GM21717 (cell line): ENCODE results near the gene ZNFX1.

Experiments used
- ATAC-seq: cut with Tn5 transposase; IDR thresholded peaks from one replicate; pipeline ENCODE4 v1.9.1; 2021; ENCODE audit warnings: mild to moderate bottlenecking, moderate library complexity; ENCODE audit not compliant: unreplicated experiment

The ZNFX1 gene

GRCh38 chr20:49293122-49293521, 15.3 kb upstream of the ZNFX1 start:
- ATAC-seq: no peak

GRCh38 chr20:49292010-49292409, 14.2 kb upstream of the ZNFX1 start:
- no peak for ATAC-seq

- ATAC-seq: no peak
Measured at GRCh38 chr20:49291200-49291599, 13.3 kb upstream of the ZNFX1 start.

GRCh38 chr20:49290608-49291191, 12.8 kb upstream of the ZNFX1 start:
- ATAC-seq: no peak

GRCh38 chr20:49288784-49289696, 11.2 kb upstream of the ZNFX1 start:
- no peak for ATAC-seq

GRCh38 chr20:49288250-49288751, 10.4 kb upstream of the ZNFX1 start:
- ATAC-seq: no peak

GRCh38 chr20:49287555-49288249, 9.8 kb upstream of the ZNFX1 start:
- no peak for ATAC-seq

- no peak for ATAC-seq
Measured at GRCh38 chr20:49286689-49287551, 9.1 kb upstream of the ZNFX1 start.

GRCh38 chr20:49285813-49286494, 8.1 kb upstream of the ZNFX1 start:
- ATAC-seq: no peak

- no peak for ATAC-seq
Measured at GRCh38 chr20:49285233-49285668, 7.4 kb upstream of the ZNFX1 start.

GRCh38 chr20:49284818-49285217, 7.0 kb upstream of the ZNFX1 start:
- ATAC-seq: no peak

- ATAC-seq: no peak
Measured at GRCh38 chr20:49283703-49284625, 6.1 kb upstream of the ZNFX1 start.

- ATAC-seq: no peak
Measured at GRCh38 chr20:49283176-49283702, 5.4 kb upstream of the ZNFX1 start.

GRCh38 chr20:49282584-49283171, 4.8 kb upstream of the ZNFX1 start:
- no peak for ATAC-seq

GRCh38 chr20:49281913-49282467, 4.1 kb upstream of the ZNFX1 start:
- no peak for ATAC-seq

- no peak for ATAC-seq
Measured at GRCh38 chr20:49281059-49281912, 3.4 kb upstream of the ZNFX1 start.

- no peak for ATAC-seq
Measured at GRCh38 chr20:49280463-49281058, 2.7 kb upstream of the ZNFX1 start.
